Pulmonary artery endothelial cell (primary cell): ENCODE results near the gene RBM48. TPM values are rescaled to one million over a fixed set of nuclear protein-coding genes. Genes with fewer than 3 reads are reported as not detected.
"Not testable (repeated sequence)": the region's sequence is repeated elsewhere in the genome, so short reads cannot be mapped to it uniquely, and the experiment has no call there.

Source experiments
- DNase-seq: peaks from one replicate; pipeline ENCODE4 v3.0.0-alpha.2; 2011; ENCODE audit warnings: low read depth, low spot score
- total RNA-seq: library from RNA; depleted of rRNA; stranded (reverse); fragments of >200 nt; gene quantifications from 2 replicates; pipeline ENCODE4 v1.2.3, GENCODE V29; 2014

The RBM48 gene
- total RNA-seq, 1 donor from 2014 or later = 8.4 TPM

- not testable (repeated sequence) for DNase-seq
Observed at GRCh38 chr7:92543542-92543941, 14.9 kb downstream of the RBM48 start.

- DNase-seq = not testable (repeated sequence)
Observed at GRCh38 chr7:92545116-92545515, 16.5 kb downstream of the RBM48 start.

- DNase-seq = no peak
Observed at GRCh38 chr7:92546856-92547497, 18.4 kb downstream of the RBM48 start.

- no peak for DNase-seq
Observed at GRCh38 chr7:92547579-92547978, 19.0 kb downstream of the RBM48 start.

GRCh38 chr7:92550194-92550593 lies 21.6 kb downstream of the RBM48 start:
- no peak for DNase-seq

GRCh38 chr7:92557249-92557648 lies 28.7 kb downstream of the RBM48 start:
- DNase-seq = no peak

- no peak for DNase-seq
Observed at GRCh38 chr7:92557808-92558362, 29.3 kb downstream of the RBM48 start.

- DNase-seq = no peak
Observed at GRCh38 chr7:92560602-92561001, 32.0 kb downstream of the RBM48 start.

- DNase-seq = peak; percentile 15
Observed at GRCh38 chr7:92563345-92563744, 34.8 kb downstream of the RBM48 start.

GRCh38 chr7:92567460-92567859 lies 38.9 kb downstream of the RBM48 start:
- DNase-seq = no peak

GRCh38 chr7:92569137-92569536 lies 40.5 kb downstream of the RBM48 start:
- DNase-seq = no peak

- no peak for DNase-seq
Observed at GRCh38 chr7:92576296-92576695, 47.7 kb downstream of the RBM48 start.

GRCh38 chr7:92582948-92583347 lies 54.4 kb downstream of the RBM48 start:
- DNase-seq = no peak

GRCh38 chr7:92584953-92585352 lies 56.4 kb downstream of the RBM48 start:
- DNase-seq = no peak

- no peak for DNase-seq
Observed at GRCh38 chr7:92586403-92586802, 57.8 kb downstream of the RBM48 start.

GRCh38 chr7:92586841-92587240 lies 58.2 kb downstream of the RBM48 start:
- DNase-seq = no peak

Other genes with a start within 250 kb of the RBM48 start
- gene GATAD1, start 81.3 kb upstream of the RBM48 start, total RNA-seq = 16.0 and 17.7 TPM in 2 replicates
- not detected in 2 replicates for gene ERVW-1, start 50.8 kb upstream of the RBM48 start, total RNA-seq
- 9.4 and 12.8 TPM in 2 replicates for gene PEX1, start 275 bp upstream of the RBM48 start, total RNA-seq
- 11.3 and 31.9 TPM in 2 replicates for gene FAM133B, start 61.6 kb downstream of the RBM48 start, total RNA-seq